ENCODE measurements around the gene PHF14.

PHF14 gene

DNA sequence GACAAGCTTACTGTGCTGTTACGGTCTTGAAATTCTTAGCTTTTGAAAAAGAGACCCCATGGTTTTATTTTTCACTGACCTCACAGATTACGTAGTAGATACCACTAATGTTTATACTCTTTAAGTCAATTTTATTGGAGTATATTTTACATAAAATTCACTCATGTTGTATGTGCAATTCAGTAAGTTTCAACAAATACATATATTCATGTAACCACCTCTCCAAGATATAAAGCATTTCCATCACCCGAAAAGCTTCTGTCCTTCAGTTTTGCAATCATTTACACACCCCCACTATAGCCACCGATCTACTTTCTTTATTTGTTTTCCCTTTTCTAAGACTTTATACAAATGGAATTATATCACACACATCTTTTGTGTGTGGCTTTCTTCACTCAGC, 199.2 kb downstream of the PHF14 start:
- no peak for DNase-seq (ENCODE audit: low read depth)

DNA sequence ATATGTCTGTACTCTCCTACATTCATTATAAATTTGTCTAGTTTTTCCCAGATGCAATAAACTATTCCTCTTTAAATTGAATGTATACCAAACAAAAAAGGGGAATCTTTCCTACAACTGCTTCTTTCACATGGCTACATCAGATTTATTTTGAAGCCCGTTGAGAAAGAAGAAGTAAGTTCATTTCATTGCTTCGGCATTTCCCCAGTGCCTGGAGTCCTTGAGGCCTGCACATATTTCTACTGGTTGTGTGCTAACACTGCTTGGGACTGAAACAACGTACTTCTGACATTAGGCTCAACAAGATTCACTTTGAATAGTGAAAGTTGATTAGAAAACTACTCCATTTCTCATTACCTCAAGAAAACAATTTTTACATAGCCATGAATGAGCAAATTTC, 201.7 kb downstream of the PHF14 start:
- no peak for DNase-seq (ENCODE audit: low read depth)

- DNase-seq (ENCODE audit: low read depth): no peak
Observed at GRCh38 chr7:11175887-11176286, 202.2 kb downstream of the PHF14 start.

DNA sequence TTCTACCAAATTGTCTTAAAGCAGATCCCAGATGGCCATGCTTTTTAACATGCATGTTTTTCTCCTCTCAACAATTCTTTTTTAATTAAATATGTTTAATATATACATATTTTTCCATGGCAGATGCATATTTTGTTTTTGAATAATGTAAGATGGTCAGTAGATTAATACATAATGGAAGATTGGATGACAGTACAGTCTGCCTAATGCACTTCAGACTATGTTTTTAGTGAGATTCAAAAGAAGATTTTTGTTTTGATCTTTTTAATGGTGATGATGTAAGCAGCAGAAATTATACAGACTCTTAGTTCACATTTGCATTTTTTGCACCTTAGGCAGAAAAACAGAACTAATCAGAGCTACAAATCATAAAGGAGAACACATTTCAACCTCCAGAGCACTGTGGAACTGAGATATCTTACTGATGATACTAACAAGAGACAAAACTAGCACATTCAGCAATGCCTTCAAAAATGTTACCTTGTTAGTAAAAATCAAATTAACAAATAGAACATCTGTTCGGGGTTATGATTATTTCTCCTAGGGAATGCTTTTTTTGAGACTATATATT, 203.4 kb downstream of the PHF14 start:
- DNase-seq (ENCODE audit: low read depth): no peak

DNA sequence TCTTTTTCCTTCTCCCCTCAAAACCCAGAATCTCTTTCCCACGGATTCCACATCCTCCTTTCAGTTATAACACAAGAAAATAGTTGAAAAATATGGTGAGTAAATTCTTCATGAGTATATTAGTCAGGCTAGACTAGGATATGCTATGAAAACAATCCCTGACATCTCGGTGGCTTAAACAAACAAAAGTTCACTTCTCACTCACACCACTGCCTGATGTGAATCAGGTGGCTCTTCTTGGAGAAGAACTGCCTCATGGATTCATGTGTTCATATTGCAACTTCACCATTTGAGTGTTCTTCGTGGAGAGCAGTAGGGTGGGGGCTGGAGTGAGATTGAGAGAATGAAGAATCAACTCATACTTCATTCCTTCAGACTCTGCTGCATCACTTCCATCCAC, 204.1 kb downstream of the PHF14 start:
- peak; percentile 35 for DNase-seq (ENCODE audit: low read depth)

DNA sequence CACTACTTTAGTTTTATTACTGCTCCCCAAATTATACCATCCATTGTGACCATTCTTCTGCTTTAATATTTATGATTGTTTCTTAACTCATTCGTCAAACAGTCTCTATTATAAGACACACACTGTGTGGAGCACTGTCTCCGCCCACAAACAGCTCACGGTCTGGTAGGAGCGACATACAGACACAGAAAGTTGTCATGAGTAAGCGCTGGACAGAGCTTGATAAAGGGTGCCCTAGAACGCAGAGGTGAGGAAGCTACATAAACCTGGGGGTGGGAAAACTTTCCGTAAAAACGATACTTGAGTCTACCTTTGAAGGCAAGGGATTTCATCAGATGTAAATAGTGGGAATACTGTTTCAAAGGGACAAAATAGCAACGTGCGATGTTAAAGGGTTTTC, 207.9 kb downstream of the PHF14 start:
- DNase-seq (ENCODE audit: low read depth): no peak

GRCh38 chr7:11182736-11183135, 209.1 kb downstream of the PHF14 start:
- DNase-seq (ENCODE audit: low read depth): peak; percentile 24

DNA sequence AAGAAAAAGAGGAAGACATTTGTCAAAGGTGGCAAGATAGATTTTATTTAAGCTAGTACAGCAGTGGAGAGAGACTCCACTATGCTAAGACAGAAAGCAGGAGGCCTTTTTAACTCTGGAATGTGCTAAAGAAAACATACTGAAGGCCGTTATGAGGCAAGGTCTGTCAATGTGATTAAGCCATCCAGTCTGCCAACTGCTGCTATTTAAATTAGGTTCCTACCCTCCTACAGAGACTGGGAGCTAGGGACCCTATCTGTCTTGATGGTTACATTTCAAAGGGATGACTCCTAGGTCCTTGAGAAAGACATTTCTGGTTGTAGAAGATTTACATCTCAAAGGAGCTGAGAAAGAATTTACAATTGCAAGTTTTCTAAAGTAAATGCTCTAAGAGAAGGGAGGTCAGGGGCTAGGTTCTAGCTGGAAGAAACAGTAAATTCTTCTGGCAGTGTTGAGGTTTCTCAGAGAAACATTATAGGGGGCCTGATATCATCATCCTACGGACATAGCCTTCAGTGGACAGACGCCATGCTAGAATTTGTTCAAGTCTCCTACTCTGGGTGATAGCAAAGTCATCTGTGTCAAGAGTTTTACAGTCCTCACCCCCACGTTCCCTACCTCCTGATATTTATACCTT, 211.6 kb downstream of the PHF14 start:
- DNase-seq (ENCODE audit: low read depth): no peak

- DNase-seq (ENCODE audit: low read depth): no peak
Observed at GRCh38 chr7:11188529-11189310, 215.0 kb downstream of the PHF14 start.

- no peak for DNase-seq (ENCODE audit: low read depth)
Observed at GRCh38 chr7:11191081-11191480, 217.4 kb downstream of the PHF14 start.

DNA sequence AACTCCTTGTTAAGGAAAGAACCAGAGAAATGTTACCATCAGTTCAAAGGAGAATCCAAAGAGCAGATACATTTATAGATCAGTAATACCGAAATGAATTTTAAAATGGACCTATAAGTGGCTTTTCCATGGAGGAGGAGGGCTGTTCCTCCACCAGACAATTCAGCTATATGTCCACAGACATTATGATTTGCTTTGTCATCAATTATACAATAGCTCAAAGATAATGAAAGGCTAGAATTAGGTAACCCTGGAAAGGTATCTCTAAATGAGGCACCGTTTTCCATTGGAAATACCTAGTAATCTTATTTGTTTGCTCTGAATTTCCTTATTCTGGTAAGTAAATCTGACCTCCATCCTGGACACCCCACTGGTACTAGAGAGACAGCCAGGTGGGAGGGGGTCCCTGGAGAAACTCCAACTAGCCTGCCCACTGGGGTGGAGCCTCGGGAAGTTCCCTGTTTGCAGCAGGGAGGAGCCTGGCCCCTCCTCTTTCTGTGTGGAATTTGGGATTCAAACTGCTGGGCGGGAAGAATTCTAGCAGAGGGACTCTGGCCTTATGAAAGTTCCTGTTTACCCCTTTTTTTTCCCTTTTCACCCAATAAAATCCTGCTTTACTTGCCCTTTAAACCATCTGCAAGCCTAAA, 218.0 kb downstream of the PHF14 start:
- no peak for DNase-seq (ENCODE audit: low read depth)

- no peak for DNase-seq (ENCODE audit: low read depth)
Observed at GRCh38 chr7:11192506-11192905, 218.8 kb downstream of the PHF14 start.

DNA sequence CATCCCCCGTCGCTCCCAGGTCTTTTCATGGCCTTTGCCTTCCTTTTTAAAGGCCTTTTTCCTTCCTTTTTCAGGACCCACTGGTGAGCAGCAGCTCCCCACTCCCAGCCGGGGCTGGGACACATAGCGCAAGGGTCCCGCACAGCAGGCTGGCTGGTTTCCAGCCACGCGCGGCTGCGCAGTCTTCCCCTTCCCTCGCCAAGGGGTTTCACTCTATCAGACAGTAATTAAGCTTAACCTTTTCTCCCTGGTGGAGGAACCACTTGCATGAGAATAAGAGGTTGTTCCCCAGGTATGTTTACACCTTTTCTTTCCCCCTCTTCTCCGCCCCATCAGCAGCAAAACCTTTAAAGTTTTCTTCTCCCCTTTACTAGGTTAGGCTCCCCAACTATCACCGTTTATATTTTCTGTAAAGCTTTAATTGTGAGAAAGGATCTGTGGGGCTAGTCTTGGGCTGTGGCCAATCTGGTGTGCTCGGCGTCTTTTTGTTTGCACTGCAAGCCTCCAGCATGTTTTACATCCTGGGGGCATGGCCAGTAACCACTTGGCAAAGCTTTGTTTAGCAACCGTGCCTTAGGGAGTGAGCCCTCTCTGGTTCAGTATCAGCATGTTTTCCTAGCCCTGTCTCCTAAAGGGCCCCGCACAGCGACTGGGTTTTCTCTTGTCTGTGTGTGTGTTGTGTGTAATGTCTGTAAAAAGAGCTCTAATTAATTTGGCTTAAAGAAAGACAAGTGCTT, 219.6 kb downstream of the PHF14 start:
- DNase-seq (ENCODE audit: low read depth): no peak

DNA sequence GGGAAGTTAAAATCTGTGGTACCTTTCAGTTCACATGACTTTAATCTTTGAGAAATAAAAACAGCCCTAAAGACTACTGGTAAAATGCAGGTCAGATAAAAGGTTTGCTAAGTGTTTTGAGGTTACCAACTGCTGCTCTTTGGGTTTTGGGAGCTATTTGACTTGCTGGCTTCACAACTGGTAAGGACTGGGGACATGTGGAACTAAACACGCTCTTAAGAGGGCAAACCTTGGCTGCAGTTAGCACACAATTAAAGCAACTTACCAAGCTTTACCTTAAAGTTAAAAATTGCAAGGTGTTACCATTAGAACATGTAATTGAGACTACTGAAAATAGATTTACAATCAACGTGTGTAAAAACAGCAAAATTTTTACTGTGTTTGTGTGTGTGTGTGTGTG, 220.2 kb downstream of the PHF14 start:
- no peak for DNase-seq (ENCODE audit: low read depth)

- DNase-seq (ENCODE audit: low read depth): no peak
Observed at GRCh38 chr7:11194492-11194891, 220.8 kb downstream of the PHF14 start.

DNA sequence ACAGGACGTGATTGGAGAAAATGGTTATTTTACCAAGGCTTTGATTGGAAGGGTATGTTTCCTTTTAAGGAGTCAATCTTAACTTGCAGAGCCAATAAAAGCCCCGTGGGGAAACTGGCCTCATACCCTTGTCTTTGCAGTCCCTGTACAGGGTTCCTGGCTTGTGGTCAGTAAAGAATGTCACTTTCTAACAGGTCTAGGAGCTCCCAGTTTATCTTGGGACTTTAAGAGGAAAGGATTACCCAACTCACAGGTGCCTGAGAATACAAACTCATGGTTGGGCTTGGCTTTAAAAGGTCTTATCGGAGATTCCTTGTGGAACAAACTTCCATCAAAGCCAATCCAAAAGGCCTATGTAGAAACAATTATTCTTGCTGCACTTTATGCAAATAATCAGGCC, 221.8 kb downstream of the PHF14 start:
- no peak for DNase-seq (ENCODE audit: low read depth)

- no peak for DNase-seq (ENCODE audit: low read depth)
Observed at GRCh38 chr7:11196143-11196542, 222.5 kb downstream of the PHF14 start.

GRCh38 chr7:11203224-11203623, 229.6 kb downstream of the PHF14 start:
- DNase-seq (ENCODE audit: low read depth): no peak

GRCh38 chr7:11203683-11204082, 230.0 kb downstream of the PHF14 start:
- DNase-seq (ENCODE audit: low read depth): no peak

DNA sequence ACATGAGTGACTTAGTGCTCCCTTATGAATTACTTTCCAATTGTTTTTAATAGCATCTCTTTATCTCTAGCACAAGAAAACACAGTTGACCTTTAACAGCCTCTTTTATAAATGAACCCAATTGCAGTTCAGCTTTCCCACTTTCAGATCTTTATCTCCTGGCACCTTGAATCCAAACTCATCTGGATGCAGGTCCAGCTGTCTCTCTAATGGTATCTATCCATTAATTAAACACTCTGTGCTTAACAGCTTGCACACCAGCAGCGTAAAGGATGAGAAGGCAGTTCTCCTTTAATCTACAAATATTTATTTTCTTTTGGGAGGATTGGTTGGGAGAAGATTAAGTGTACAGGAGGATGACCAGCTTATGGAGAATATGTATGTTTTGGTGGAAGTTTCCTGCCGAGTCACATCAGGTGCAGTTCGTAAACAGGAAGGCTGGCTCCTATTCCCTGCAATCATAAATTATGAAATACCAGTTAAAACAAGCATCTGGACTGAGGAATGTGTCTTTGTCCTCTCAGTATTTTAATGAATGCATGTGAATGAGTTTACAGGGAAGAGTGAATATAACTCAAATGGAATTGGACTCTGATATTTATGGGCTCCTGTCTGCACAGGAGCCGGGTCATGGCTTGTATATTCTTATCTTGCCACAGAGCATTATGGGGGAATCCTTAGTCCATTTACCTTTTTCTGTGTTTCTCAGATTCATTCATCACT, 232.7 kb downstream of the PHF14 start:
- no peak for DNase-seq (ENCODE audit: low read depth)

GRCh38 chr7:11207565-11207964, 233.9 kb downstream of the PHF14 start:
- DNase-seq (ENCODE audit: low read depth): no peak

All from non-pigmented ciliary epithelial cell (primary cell).